Right atrium auricular region (tissue), 2 donors: Measurements from ENCODE around the gene ACP5. TPM values are rescaled to one million over a fixed set of nuclear protein-coding genes. Genes with fewer than 3 reads are reported as not detected.
A peak's percentile ranks its signal among the peaks of the same experiment; 100 is the strongest.

Experiments used
- DNase-seq: peaks from one replicate; pipeline ENCODE4 v3.0.0-alpha.2; 2019; ENCODE audit warnings: low spot score
- H3K27ac ChIP-seq, 2 donors: fragments of 200-600 bp; sonication (generic); 1 replicate in 1 of 2; 2 replicates in 1 of 2; pipeline ENCODE4 v1.5.1; 2016 to 2019
- H3K27me3 ChIP-seq, 2 donors: fragments of 200-600 bp; sonication (generic); one replicate each; pipeline versions ENCODE4 v1.5.1 to v1.6.0; 2017 to 2019
- H3K36me3 ChIP-seq: fragments of 200-600 bp; sonication (generic); one replicate; pipeline ENCODE4 v1.5.1; 2016
- H3K4me1 ChIP-seq, 2 donors: fragments of 200-600 bp; sonication (generic); one replicate each; pipeline versions ENCODE4 v1.5.1 to v1.6.0; 2017 to 2019
- H3K4me3 ChIP-seq, 2 donors: fragments of 200-600 bp; sonication (generic); 1 replicate in 1 of 2; 2 replicates in 1 of 2; pipeline ENCODE4 v1.5.1; 2017 to 2019; ENCODE audit warnings: mild to moderate bottlenecking in 1 of 2, moderate library complexity in 1 of 2
- H3K9me3 ChIP-seq, 2 donors: fragments of 200-600 bp; sonication (generic); one replicate each; pipeline ENCODE4 v1.5.1; 2019
- CTCF ChIP-seq, 2 donors: fragments of 200-600 bp; sonication (generic); IDR thresholded peaks; one replicate each; pipeline ENCODE4 v1.5.1; 2019; ENCODE audit warnings: antibody characterized with exemption in 2 of 2
- total RNA-seq, 2 donors: library from RNA; depleted of rRNA; stranded (reverse); fragments of >200 nt; gene quantifications; one replicate each; pipeline ENCODE4 v1.1.0, GENCODE V29; 2016

The ACP5 gene
- total RNA-seq, 2 donors from 2014 or later, result 3.2 to 3.6 TPM

DNA sequence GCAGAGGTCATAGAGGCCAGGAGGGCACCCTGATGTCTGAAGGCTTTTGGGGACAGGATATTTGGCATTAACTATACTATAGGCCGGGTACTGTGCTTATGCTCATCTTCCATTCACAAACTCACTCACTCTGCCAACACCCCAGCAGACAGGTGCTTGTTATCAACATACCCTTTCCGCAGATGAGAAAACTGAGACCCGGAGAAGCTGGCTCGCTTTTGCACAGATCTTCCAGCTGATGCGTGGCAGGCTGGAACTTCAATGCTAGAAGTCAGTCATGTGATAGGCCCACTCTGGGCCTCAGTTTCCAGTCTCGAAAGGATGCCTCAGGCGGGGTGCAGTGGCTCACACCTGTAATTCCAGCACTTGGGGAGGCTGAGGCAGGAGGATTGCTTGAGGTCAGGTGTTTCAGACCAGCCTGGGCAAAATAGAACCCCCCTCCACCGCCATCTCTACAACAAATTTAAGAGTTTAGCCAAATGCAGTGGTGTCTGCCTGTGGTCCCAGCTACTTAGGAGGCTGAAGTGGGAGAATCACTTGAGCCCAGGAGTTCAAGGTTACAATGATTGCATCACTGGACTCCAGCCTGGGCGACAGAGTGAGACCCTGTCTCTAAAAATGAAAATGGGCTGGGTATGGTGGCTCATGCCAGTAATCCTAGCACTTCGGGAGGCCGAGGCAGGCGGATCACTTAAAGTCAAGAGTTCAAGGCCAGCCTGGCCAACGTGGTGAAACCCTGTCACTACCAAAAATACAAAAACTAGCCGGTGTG is 29.3 kb downstream of the ACP5 start:
- Histone ChIP-seq H3K27me3 (no peaks in the 10 kb centered on the region), H3K4me1 (no peaks in the 10 kb centered on the region), H3K27ac (no peak overlapping the region), H3K36me3 (peaks cover 68% of the 10 kb centered on the region), H3K4me3 (no peak overlapping the region), H3K9me3 (no peaks in the 10 kb centered on the region)
- DNase-seq, result no peak
- TF ChIP-seq CTCF (IDR thresholded peaks at IDR 0.05), result no peak

DNA sequence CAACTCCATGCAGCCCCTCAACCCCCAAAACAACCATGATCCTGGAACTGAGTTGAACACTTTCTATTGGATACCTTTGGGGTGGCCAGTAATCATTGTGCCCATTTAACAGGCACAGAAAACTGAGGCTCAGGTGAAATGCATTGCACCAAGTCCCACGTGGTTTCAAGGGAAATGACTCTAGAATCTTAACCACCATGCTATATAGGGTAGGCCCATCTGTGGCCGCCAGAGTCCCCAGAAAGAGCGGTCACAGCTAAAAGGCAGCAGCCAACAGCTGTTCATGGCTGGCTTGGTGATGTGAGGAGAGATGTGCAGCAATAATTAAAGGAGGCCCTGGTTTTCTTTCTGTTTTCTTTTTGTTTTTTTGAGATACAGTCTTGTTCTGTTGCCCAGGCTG is 36.2 kb downstream of the ACP5 start:
- Histone ChIP-seq H3K9me3 (no peaks in the 10 kb centered on the region), H3K4me1 (peaks cover 0 to 21% of the 10 kb centered on the region in 2 donors), H3K4me3 (no peak overlapping the region), H3K27me3 (no peaks in the 10 kb centered on the region), H3K36me3 (peaks cover 23% of the 10 kb centered on the region), H3K27ac (no peak overlapping the region)
- no peak for TF ChIP-seq CTCF (IDR thresholded peaks at IDR 0.05)
- no peak for DNase-seq

DNA sequence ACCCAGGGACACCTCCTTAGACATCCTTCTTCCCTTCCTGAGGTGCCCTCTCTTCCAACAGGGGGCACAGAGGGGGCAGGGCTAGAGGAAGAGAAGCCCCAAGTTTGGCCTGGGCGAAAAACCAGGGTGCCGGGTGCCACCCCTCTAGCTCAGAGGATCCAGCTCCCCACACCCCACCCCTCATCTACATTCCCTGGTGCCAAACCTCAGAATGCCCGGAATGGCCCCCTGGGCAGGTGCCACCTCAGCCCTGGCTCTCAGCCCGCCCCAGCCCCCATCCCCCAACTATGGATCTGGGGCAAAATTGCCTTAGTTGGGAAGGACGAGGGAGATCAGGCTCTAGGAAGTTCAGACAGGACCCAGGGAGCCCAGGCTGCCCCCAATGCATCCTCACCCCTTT is 36.8 kb downstream of the ACP5 start:
- peak overlapping the region; percentile 87 to 94 for H3K27ac ChIP-seq
- no peak for TF ChIP-seq CTCF (IDR thresholded peaks at IDR 0.05)

DNA sequence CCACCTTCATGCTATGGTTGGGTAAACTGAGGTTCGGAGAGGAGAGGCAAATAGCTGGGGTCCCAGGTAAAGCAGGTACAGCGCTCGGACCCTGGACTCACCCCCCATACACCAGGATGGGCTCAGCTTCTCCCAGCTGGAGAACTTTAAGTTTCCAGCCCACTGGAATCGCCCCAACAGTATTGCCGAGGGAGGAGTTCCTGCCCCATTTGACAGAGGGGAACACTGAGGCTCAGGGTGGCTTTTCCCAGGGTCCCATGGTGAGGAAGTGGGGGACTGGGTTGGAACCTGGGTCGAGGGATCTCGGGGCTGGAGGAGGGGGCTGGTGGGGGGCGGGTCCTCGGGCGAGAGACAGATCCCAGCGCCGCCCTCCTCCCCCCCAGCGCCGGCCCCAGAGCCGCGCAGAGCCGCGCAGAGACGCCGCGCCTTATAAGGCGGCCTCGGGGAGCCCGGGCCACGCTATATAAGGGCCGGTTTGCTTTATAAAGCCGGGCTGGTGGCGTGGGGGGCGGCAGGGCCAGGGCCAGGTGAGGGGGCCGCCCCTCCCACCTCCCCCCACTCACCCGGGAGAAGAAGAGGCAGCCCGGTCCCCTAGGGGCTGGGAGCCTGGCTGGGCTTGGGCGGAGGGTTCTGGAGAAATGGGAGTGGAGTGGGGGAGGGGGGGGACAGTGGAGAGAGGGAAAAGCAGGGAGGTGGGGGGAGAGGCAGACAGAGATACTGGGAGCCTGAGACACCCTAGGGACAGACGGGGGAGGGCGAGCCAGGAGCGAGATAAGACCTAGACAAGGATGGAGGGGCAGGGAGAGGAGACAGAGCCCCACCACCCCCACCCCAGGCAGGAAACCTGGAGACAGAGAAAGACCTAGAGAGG is 37.7 kb downstream of the ACP5 start:
- Histone ChIP-seq H3K27ac (peak overlapping the region; percentile 87 to 94), H3K27me3 (no peaks in the 10 kb centered on the region), H3K4me3 (peak overlapping the region; percentile 48 to 60), H3K4me1 (peaks cover 0 to 32% of the 10 kb centered on the region in 2 donors), H3K36me3 (peaks cover 16% of the 10 kb centered on the region), H3K9me3 (no peaks in the 10 kb centered on the region)
- DNase-seq, result no peak
- TF ChIP-seq CTCF (IDR thresholded peaks at IDR 0.05), result no peak

More for the DNA sequence above, 36.8 kb downstream of the ACP5 start:
- H3K9me3 ChIP-seq, result no peaks in the 10 kb centered on the region
- H3K27me3 ChIP-seq, result no peaks in the 10 kb centered on the region
- peak overlapping the region; percentile 48 to 60 for H3K4me3 ChIP-seq
- H3K36me3 ChIP-seq, result peaks cover 18% of the 10 kb centered on the region
- peaks cover 0 to 23% of the 10 kb centered on the region in 2 donors for H3K4me1 ChIP-seq
- DNase-seq, result no peak

- DNase-seq, result peak; percentile 89
Measured at GRCh38 chr19:11538232-11539036, 39.0 kb downstream of the ACP5 start, which contains the start of gene CNN1. Gene CNN1, plus strand, starts transcription at chr19:11538851. Its CDS starts 77 bp downstream, at chr19:11538928.

More at GRCh38 chr19:11538232-11539036, 39.0 kb downstream of the ACP5 start, which contains the start of gene CNN1:
- peak within 1 kb of the TSS; percentile 48 to 60 for H3K4me3 ChIP-seq
- H3K4me1 ChIP-seq, result peaks cover 0 to 32% of the 10 kb centered on the region in 2 donors
- peaks cover 7% of the 10 kb centered on the region for H3K36me3 ChIP-seq
- TF ChIP-seq CTCF (IDR thresholded peaks at IDR 0.05), result no peak
- no peaks in the 10 kb centered on the region for H3K9me3 ChIP-seq
- H3K27me3 ChIP-seq, result no peaks in the 10 kb centered on the region
- peak within 1 kb of the TSS; percentile 87 to 94 for H3K27ac ChIP-seq
